ENCODE data around the gene NR6A1.

Gene NR6A1

DNA sequence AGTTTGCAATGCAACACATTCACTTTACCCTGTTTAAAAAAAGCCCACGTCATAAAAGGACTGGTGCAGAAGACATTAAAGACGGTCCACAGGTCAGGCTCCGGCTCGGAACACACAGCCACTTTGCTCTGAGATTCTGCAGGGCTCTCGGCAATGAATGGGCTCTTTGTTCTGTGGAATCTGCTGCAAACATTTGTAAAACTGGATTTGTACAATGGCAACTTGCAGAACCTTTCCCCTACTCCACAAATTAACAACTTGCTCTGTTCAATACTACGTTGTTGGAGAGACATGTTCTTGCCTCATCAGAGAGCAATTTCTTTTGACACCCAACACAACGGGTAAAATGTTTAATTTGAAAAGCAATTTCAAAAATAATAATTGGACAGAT is 250.9 kb downstream of the NR6A1 start:
- DNase-seq (ENCODE audit: low read depth), result no peak

DNA sequence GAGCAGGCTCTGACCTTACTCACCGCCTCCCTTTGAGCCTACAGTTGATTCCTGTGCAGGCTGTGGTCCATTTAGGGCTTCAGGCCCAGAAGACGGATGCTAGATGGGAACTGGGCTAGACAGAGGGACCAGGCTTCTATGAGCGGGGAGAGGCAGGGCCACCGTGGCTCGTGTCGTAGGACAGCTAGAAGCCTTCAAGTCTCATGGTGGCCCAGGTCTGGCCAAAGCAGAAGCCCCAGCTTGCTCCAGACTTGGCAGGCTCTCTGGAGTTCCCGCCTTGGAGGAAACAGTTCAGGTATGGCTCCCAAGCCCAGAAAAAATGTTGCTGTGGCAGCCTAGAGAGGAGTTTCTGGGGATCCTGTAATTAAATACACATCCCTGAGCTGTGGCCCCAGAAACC is 253.0 kb downstream of the NR6A1 start:
- DNase-seq (ENCODE audit: low read depth), result no peak

DNA sequence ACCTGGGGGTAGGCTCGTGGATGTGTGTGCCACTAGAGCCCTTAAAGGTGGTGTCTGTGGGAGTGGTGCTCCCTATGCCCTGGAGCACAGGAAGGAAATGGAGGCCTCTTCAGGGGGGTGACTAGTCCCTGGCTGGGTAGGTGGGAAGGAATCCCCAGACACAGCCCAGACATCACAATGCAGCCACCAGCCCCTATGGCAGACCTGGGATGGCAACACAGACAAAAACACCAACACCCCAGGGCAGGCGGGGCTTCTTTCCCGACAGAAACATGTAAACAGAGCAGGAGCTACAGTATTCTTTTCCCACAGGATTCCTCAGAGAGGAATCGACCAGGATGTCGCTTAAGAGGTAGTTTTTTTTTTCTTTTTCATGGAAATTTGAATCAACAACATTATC is 253.5 kb downstream of the NR6A1 start:
- DNase-seq (ENCODE audit: low read depth), result no peak

DNA sequence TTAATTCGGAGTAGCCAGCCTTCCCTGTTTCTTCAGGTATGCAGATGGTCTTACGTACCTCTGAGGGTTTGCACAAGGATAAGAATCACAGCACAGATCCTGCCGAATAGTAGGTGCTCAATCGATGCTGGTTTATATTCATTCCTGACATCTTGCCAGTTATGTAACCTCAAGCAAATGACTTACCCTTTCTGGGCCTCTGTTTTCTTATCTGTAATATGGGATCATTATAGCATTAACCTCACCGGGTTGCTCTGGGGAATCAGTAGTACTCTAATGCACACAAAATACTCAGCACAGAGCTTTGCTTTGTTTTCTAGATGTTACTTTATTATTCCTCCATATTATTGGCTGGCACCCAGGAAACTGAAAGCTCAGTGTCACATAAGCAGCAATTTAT is 256.2 kb downstream of the NR6A1 start:
- DNase-seq (ENCODE audit: low read depth), result no peak

DNA sequence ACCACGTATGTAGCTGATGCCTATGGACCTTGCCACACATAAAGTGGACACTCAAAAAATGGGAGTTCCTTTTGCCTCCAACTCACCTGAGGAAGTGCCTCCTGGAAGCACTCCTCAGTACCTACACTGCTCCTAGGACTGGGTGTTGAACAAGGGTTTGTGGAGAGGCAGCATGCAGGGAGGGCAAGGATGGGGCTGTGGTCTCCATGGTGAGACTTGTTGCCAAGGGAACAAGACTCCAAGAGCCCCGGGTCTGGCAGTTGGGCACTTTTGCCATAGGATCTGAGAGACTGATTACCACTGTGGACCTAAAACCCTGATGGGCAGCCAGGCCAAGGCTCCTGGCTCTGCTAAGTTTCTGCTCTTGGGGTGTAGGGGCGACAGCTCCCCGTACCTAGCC is 257.0 kb downstream of the NR6A1 start:
- DNase-seq (ENCODE audit: low read depth), result no peak

DNA sequence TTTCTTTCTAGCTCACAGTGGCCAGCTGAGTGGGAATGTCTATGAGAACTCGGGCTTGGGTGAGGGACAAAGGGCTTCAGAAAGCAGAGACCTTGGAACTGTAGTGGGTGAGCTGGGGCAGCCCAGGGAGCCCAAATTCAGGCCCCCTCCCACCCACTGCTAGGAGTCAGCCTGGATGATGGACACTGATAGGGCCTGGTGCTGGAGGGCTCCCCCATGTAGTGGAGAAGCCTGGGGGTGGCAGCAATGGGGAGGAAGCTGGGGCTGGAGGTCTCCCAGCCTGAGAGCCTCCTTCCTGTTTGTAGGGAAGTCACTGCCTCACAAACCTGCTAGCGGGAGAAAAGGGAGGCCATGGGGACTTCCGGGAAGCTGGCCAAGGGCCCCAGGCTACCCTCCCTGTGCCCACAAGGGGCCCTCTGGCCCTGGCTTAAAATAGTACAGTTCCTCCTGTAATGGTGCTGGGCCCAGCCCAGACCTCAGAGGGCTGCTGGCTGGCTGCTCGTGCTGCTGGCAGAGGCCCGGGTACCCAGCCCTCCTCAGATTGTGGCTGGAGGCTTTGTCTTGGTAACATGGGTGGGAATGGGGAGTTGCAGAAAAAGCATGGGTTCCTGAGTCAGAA is 257.6 kb downstream of the NR6A1 start:
- no peak for DNase-seq (ENCODE audit: low read depth)

DNA sequence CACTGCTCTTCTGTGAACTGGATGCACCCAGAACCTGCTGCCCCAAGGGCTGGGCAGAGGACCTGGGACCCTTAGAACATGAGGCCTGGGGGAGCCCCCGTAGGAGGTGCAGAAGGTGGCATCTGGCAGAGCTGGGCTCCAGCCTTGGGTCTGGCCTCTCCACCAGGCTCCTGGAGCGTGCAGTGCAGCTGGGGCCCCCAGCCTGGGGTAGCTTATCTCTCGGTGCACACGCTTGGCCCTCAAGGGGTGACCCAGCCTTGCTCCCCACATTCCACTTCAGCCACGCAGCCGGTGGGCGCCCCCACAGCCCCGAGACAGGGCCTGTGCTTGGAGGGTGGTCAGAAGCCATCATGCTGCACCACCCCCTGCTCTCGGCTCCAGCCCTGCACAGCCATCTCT is 258.3 kb downstream of the NR6A1 start:
- no peak for DNase-seq (ENCODE audit: low read depth)

DNA sequence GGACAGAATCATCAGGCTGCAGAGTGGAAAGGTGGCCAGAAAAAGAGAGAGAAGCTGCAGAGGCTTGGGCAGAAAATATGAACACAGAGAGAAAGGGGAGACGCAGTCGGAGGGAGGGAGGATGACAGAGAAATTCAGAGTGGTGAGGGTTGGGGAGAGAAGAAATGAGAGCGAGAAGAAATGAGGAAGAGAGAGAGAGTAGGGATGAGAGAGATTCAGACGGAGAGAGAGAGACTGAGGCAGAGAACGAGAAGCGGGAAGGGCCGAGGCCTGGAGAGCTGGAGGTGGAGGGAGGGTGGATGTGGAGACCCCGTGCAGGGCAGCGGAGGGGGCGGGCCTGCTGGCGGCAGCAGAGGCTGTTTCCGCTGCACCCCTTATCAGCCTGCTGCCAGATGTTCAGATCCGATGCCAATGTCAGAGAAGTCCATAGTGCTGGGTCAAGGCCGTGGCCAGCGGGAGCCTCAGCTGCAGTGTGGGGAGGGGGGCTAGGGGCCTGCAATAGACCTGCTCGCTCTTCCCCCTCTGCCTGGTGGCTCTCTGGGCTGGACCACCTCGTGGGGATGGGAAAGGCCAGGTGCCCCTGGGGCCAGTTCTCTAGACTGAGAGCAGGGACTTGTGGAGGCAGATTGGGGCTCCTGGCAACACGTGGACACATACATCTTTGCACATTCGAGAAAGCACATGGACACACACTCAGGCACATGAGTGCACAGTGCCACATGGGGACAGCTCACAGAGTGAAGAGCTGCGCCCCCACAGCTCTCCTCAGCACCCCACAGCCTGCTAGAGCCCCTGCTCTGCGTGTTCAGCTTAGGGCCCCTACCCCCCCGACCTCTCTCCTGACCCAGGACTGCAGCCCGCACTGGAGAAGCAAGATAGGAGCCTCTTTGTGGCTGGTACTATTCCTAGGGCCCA is 259.0 kb downstream of the NR6A1 start:
- no peak for DNase-seq (ENCODE audit: low read depth)

DNA sequence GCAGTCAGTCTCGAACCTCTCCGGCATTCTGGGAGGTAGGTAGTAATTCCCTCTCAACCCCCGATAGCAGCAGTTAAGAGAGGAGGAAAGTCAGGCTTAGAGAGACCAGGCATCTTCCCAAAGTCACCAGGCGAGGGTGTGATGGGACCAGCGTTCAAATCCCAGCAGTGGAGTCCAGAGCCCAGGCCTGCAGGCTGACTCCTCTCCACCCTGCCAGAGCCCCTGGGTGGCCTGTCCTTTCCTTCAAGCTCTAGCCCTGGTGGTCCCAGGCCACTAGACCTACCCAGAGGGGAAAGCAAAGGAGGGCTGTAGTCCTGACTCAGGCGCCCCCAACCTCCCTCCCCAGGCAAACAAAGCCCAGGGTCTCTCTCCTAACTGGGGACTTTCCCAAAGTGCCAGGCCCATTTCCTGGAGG is 259.7 kb downstream of the NR6A1 start:
- no peak for DNase-seq (ENCODE audit: low read depth)

DNA sequence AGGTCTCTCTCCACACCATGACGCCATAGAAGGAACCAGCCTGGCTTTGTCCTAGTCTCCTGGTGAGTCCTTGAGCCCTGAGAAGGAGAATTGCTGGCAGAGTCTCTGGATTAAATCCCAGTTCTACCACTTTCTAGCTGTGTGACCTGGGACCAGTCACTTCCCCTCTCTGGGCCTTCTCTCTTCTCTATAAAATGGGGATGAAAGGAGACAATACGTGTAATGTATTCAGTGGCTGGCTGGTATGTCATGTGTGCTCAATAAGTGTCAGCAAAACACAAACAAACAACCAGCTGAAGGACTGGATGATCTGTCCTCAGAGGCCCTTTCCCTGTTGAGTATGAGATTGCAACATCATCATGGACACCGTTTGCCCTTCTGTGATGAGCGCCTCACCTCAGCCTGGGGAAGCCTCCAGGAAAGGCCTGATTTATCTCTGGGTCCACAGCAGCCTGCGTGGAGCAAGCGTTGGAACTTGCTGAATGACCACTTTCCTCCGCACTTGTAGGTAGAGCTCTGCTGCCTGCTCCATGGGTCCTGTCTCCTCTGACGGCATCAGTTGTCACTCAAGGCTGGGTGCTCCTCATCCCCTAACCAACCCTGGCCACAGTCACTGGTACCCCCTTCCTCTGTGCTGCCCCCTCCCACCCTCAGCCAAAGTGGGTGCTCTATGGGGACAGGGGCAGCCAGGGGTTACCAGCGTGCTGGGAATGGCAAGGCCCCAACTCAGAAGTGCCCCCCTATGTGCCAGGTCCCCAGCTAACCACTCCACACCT is 260.3 kb downstream of the NR6A1 start:
- no peak for DNase-seq (ENCODE audit: low read depth)

DNA sequence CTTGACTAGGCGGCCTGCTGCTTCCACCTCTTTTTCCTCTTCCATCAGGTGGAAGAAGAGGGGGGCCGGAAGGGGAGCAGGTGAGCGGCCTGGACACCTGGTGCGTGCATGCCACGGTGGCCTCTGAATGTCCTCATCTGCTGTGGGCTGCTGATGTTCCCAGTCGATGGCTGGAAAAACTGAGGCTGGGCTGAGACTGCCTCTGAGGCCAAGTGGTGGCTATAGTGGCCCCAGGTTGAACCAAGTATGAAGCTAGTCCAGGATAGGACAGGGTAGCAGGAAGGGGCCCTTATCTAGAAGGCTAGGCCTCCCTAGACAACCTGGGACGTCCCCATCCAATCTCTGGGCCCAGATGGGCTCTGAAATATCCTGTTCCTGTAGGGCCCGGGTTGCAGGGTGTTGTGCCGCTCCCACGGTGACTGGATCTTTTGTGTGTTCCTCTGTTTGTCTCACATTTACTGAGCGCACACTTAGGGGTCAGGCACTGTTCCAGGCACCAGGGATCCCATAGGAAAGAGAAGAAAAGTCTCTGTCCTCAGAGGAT is 263.2 kb downstream of the NR6A1 start:
- DNase-seq (ENCODE audit: low read depth), result no peak

DNA sequence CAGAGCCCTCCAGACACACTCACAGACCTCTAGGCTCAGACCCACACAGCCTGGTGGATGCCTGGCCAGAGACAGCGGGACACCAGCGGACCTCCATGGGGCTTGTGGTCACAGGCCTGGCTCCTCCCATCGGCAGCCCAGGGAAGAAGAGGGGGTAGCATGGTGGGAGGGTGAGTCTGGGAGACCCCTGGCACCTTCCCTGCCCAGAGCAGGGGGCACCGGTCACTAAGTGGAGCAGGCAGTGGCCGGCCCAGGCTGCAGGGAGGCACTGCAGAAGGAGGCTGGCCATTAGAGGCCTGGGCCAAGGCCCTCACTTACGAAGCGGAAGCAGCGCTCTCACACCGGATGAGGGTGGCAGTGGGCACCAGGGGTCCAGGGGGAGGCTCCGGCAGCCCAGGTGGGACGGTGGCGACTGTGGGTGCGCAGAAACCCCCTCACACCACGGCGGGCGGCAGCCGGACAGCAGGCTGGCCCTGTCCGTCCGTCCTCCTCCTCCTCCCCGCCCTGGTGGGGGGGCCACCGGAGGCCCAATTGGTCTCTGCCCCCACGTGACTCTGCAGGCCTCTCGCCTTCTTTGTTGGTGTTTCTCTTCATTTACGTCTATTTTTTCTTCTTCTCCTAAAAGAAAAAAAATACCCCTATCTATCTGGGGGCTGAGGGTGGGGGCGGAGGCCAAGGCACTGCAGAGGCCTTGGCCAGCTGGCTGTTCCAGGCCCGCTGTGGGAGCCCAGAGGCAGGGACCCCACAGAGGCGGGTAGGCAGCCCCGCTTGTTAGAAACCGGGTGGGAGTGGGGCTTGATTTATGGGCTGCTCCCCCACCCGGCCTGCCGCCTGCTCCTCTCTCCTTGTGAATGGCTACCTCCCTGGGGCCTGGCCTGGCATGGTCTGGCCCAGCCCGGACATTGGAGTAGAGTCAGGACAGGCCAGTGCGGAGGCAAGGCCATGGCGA is 263.9 kb downstream of the NR6A1 start, which contains the start of gene NR5A1:
Gene NR5A1 (minus strand): TSS at position 469 of the 949 bp plus-strand sequence. CDS start 4,004 bp downstream, outside the sequence.
- DNase-seq (ENCODE audit: low read depth), result no peak

DNA sequence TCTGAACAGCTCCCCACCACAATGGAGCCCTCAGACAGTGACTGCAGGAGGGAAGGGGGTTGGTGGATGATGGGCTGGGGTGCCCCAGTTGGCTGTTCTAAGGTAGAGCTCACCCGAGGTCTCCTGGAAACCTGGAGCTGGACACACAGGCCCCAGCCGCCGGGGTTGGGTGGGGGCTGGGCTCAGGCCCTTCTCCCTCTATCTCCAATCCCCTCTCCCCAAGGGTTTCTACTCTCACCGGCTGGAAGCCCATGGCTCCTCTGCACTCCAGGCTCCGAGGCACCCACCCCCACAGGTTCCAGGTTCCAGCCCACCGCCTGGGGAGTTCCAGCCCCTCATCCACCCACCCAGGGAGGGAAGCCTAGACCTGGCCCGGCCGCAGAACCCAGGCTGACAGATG is 264.7 kb downstream of the NR6A1 start:
- DNase-seq (ENCODE audit: low read depth), result no peak

DNA sequence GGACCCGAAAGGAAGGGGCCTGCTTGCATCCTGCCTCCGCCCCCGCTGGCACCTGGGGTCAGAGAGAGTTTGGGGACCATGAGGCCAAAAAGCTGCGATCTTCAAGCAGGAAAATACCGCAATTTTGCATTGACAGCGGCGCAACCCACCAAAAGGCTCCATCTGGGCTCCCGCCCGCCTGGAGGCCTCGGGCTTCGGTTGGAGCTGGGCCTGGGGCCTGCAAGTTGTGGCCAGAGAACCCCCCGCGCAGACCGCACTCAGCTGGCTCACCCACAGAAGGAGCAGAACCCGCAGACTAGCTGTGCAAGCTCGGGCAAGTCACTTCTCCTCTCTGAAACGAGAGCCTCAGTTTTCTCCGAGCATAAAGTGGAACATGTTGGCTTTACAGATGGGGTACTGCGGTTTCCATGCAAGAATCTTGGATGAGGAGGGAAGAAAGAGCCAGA is 265.2 kb downstream of the NR6A1 start:
- DNase-seq (ENCODE audit: low read depth), result no peak

DNA sequence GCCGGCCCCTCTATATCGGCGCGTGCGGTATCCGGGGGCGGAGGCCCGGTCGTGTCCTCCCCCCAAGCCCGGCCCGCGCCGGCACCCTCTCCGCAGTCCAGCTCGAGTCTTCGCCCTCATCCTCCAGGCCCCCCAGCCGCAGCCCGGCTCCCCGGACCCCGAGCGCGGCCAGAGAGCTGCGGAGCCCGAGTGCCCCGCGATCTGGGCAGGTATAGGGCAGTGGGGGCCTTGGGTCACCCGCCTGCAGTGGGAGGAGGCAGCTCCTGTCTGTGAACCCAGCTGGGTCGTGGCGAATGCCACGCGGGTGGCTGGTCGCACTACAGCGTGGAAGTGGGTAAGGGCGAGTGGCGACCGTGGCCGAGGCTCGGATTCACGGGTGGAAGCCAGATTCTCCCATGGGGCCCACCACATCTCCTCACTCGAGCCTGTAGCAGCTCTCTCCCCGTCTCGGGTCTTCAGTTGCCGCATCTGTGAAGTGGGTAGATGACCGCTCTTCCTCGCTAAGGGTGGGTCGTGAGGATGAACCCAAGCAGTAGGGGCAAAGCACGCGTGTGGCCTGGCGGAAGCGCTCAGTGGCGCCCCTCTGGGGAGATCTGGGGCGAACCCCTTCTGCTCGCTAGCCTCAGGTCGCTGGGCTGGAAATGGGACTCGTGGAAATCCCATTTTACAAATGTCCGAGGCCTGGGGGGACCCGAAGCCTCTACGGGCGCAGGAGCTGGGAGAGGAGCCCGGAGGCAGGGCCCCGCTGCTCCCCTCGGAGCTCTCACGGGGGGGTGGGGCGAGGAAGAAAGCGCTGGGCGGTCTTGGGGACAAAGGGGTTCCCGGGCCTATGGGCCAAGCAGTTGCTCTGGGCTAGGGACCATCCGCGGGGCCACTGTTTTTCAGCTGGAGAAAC is 265.9 kb downstream of the NR6A1 start:
- DNase-seq (ENCODE audit: low read depth), result no peak

DNA sequence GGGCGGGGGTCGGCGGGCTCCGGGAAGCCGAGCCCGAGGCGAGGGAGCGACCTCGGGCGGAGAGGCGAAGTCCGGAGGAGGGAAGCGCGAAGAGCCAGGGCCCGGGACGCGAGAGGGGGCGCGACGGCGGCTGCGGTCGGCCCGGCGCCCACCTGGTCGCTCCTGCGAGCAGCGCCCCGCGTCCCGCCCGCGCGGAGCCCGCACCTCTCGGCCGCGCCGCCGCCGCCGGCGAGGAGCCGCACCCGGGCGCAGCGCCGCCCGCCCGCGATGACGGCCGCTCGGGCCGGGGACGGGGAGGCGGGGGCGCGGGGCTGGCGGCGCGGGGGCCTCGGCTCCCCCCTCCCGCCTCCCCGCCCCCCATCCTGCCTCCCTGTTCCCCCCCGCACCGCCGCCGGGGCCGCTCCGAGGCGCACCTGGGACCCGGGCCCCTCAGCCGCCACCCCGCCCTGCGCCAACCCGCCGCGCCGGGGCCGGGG is 266.5 kb downstream of the NR6A1 start:
- no peak for DNase-seq (ENCODE audit: low read depth)

DNA sequence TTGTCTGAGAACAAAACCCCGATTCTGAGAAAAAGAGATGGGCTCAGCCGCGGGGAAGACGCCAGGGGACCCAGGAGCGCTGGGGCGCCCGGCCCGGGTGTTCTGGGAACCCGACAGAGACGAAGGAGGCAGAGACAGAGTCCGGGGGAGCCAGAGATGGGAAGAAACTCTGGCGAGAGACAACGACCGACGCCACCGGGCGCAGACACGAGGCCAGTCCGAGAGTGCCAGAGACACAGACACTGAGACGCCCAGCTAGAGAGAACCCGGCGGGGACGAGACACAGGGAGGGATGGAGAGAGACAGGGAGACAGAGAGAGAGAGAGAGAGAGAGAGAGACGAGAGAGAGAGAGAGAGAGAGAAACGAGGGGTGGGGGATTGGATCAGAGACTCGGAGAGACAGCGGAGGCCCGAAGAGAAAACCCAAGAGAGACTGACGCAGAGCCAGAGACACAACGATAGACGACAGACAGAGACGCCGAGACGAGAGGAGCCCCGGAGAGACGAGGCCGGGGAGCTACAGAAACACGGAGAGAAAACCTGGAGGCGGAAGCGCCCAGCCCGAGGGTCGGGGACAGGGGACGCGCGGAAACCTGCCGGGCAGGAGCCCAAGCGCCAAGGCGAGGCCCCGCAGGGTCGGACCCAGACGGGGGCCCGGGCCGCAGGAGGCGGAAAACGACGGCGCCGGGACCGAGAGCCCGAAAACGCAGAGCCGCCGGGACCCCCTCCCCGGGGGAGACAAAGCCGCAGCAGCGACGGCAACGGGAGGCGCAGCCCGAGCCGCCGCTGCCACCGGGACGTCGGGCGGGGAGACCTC is 267.2 kb downstream of the NR6A1 start:
- no peak for DNase-seq (ENCODE audit: low read depth)

DNA sequence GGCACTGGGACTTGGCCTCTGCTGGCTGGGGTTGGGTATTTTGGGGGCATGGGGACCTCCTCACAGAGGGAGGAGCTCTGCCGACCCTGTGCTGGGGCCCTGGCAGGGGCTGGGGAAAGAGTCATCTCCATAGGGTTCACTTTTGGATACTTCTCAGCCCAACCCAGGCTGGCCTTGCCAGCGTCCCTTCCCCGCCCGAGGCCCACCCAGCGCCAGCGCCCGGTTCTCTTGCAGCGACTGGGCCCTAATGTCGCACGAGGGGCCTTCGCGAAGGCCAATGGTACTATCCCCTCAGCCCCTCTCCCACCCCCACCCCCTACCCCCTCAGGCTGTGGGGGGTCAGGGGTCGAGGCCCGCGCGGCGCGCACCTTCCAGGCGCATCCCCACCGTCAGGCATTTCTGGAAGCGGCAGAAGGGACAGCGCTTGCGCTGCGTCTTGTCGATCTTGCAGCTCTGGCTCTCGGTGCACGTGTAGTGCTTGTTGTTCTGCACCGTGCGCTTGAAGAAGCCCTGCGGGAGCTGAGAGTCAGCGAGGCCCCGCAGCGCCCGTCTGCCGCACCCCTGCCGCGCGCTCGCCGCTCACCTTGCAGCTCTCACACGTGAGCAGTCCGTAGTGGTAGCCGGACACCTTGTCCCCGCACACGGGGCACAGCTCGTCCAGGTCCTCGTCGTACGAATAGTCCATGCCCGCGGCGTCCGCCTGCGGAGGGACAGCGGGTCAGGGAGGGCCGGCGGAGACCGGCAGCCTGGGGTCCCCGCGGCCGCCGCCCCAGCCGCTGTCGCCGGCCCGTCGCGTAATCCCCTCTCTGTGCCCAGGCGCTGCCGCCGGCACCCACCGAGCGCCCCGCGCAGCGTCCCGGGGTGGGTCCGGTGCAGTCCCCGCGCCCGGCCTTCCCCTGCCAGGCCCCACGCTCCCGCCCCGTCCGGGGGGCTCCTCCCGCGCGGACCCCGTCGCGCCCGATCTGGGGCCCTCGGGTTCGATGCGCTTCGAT is 268.1 kb downstream of the NR6A1 start:
- no peak for DNase-seq (ENCODE audit: low read depth)
